Endothelial cell of umbilical vein (primary cell): Measurements from ENCODE around the gene ZNF783.
"Not testable (repeated sequence)": the region's sequence is repeated elsewhere in the genome, so short reads cannot be mapped to it uniquely, and the experiment has no call there.

Experiments used
- CTCF ChIP-seq, 2 donors: IDR thresholded peaks; 1 replicate in 1 of 2; 2 replicates in 1 of 2; pipeline ENCODE4 v1.5.1; 2011; ENCODE audit warnings: low read length in 2 of 2, mild to moderate bottlenecking in 2 of 2, moderate library complexity in 2 of 2, control low read depth in 1 of 2, inconsistent platforms in 1 of 2, low read depth in 1 of 2; ENCODE audit not compliant: insufficient read depth in 1 of 2; ENCODE audit errors: extremely low read depth in 1 of 2
- EZH2 ChIP-seq: IDR thresholded peaks from 2 replicates; pipeline ENCODE4 v1.6.1; 2012; ENCODE audit warnings: borderline replicate concordance, low read depth, mild to moderate bottlenecking, moderate library complexity, low read length, inconsistent platforms; ENCODE audit not compliant: severe bottlenecking
- FOS ChIP-seq: IDR thresholded peaks from 2 replicates; pipeline ENCODE4 v1.6.1; 2011; ENCODE audit warnings: mild to moderate bottlenecking, low read length, moderate library complexity, borderline replicate concordance; ENCODE audit not compliant: insufficient read depth
- JUN ChIP-seq: IDR thresholded peaks from 2 replicates; pipeline ENCODE4 v1.6.1; 2011; ENCODE audit warnings: borderline replicate concordance, low read depth; ENCODE audit not compliant: insufficient read length, insufficient read depth
- MAX ChIP-seq: IDR thresholded peaks from 2 replicates; pipeline ENCODE4 v1.6.1; 2011; ENCODE audit not compliant: insufficient read depth, insufficient read length
- POLR2A ChIP-seq: IDR thresholded peaks from 2 replicates; pipeline ENCODE4 v1.6.1; 2012; ENCODE audit warnings: low read depth, mild to moderate bottlenecking, control low read depth, low read length
- POLR2AphosphoS5 ChIP-seq: IDR thresholded peaks from 2 replicates; pipeline ENCODE4 v1.6.1; 2012; ENCODE audit warnings: low read depth, mild to moderate bottlenecking, control low read depth, low read length, moderate library complexity; ENCODE audit not compliant: insufficient read depth

- not testable (repeated sequence) for TF ChIP-seq POLR2A; CTCF (IDR thresholded peaks at IDR 0.05; ENCODE audit: extremely low read depth in 1 of 2, insufficient read depth in 1 of 2, low read depth in 1 of 2, low read length in 2 of 2); POLR2AphosphoS5; MAX; JUN; EZH2
- TF ChIP-seq FOS = peak; percentile 65
Observed at GRCh38 chr7:149233655-149234204, 28.3 kb upstream of the ZNF783 start.
